Measurements from ENCODE around the gene BBS9. TPM values are rescaled to one million over a fixed set of nuclear protein-coding genes. Genes with fewer than 3 reads are reported as not detected.
A peak's percentile ranks its signal among the peaks of the same experiment; 100 is the strongest.
"Not testable (repeated sequence)": the region's sequence is repeated elsewhere in the genome, so short reads cannot be mapped to it uniquely, and the experiment has no call there.

Gene BBS9
- total RNA-seq, 3 donors from 2014 or later: 8.2 to 23.5 (median 15.8) TPM

GRCh38 chr7:33091111-33091531, 38.2 kb upstream of the BBS9 start:
- H3K4me1 ChIP-seq (ENCODE audit: low read depth): no peaks in the 10 kb centered on the region
- H3K9me3 ChIP-seq: no peaks in the 10 kb centered on the region
- DNase-seq (no peak), ATAC-seq (no peak)
- TF ChIP-seq CTCF (IDR thresholded peaks at IDR 0.05): no peak
- H3K36me3 ChIP-seq (ENCODE audit: low read depth): no peaks in the 10 kb centered on the region
- intact Hi-C loops (cut with DNase I, micrococcal nuclease): no loop called here
- no peak overlapping the region for H3K4me3 ChIP-seq

- peak; percentile 31 for ATAC-seq
- no peak for TF ChIP-seq CTCF (IDR thresholded peaks at IDR 0.05)
- intact Hi-C loops (cut with DNase I, micrococcal nuclease): no loop called here
Observed at GRCh38 chr7:33091641-33092191, 37.6 kb upstream of the BBS9 start.

GRCh38 chr7:33093266-33093665, 36.1 kb upstream of the BBS9 start:
- intact Hi-C loops (cut with DNase I, micrococcal nuclease): no loop called here
- H3K36me3 ChIP-seq (ENCODE audit: low read depth): no peaks in the 10 kb centered on the region
- ATAC-seq (no peak), DNase-seq (no peak)
- no peak overlapping the region for H3K4me3 ChIP-seq
- H3K9me3 ChIP-seq: no peaks in the 10 kb centered on the region
- no peak for TF ChIP-seq CTCF (IDR thresholded peaks at IDR 0.05)
- H3K4me1 ChIP-seq (ENCODE audit: low read depth): no peaks in the 10 kb centered on the region

More at GRCh38 chr7:33091641-33092191, 37.6 kb upstream of the BBS9 start:
- Histone ChIP-seq H3K4me3 (no peak overlapping the region), H3K4me1 (ENCODE audit: low read depth) (no peaks in the 10 kb centered on the region), H3K36me3 (ENCODE audit: low read depth) (no peaks in the 10 kb centered on the region), H3K9me3 (no peaks in the 10 kb centered on the region)
- no peak for DNase-seq

GRCh38 chr7:33094745-33095275, 34.6 kb upstream of the BBS9 start:
- H3K4me3 ChIP-seq; ATAC-seq; intact Hi-C loops (cut with DNase I, micrococcal nuclease); H3K4me1 ChIP-seq (ENCODE audit: low read depth); H3K36me3 ChIP-seq (ENCODE audit: low read depth); H3K9me3 ChIP-seq; DNase-seq: not testable (repeated sequence)

GRCh38 chr7:33099154-33099940, 30.0 kb upstream of the BBS9 start:
- intact Hi-C loops (cut with DNase I, micrococcal nuclease): no loop called here
- Histone ChIP-seq H3K4me3 (no peak overlapping the region), H3K36me3 (ENCODE audit: low read depth) (no peaks in the 10 kb centered on the region), H3K4me1 (ENCODE audit: low read depth) (no peaks in the 10 kb centered on the region), H3K9me3 (no peaks in the 10 kb centered on the region)
- ATAC-seq (no peak), DNase-seq (no peak)
- TF ChIP-seq CTCF (IDR thresholded peaks at IDR 0.05): no peak

GRCh38 chr7:33100770-33101169, 28.6 kb upstream of the BBS9 start:
- no peak for TF ChIP-seq CTCF (IDR thresholded peaks at IDR 0.05)

More at GRCh38 chr7:33100770-33101169, 28.6 kb upstream of the BBS9 start:
- DNase-seq: no peak
- Histone ChIP-seq H3K9me3 (no peaks in the 10 kb centered on the region), H3K4me3 (no peak overlapping the region), H3K36me3 (ENCODE audit: low read depth) (no peaks in the 10 kb centered on the region), H3K4me1 (ENCODE audit: low read depth) (peaks cover 2% of the 10 kb centered on the region)
- ATAC-seq: no peak
- intact Hi-C loops (cut with DNase I, micrococcal nuclease): no loop called here
